ENCODE measurements around the gene TNIP2.

The TNIP2 gene

GRCh38 chr4:2798399-2799223 lies 42.5 kb upstream of the TNIP2 start:
- FAIRE-seq (peak; percentile 94), DNase-seq (ENCODE audit: insufficient read length) (no peak)
- 0 out of 2 replicates have a peak, but pooled peaks have one; percentile 23 for TF ChIP-seq POLR2AphosphoS5 (IDR thresholded peaks at IDR 0.05; ENCODE audit: low read depth, low read length)
- TF ChIP-seq POLR2A (IDR thresholded peaks at IDR 0.05; ENCODE audit: low read depth, low read length), result no peak
- no peak for TF ChIP-seq TAF1 (IDR thresholded peaks at IDR 0.05; ENCODE audit: borderline replicate concordance, low read depth, low read length)

GRCh38 chr4:2797545-2798305 lies 41.6 kb upstream of the TNIP2 start:
- FAIRE-seq, result peak; percentile 5
- DNase-seq (ENCODE audit: insufficient read length), result no peak
- TF ChIP-seq POLR2AphosphoS5 (IDR thresholded peaks at IDR 0.05; ENCODE audit: low read depth, low read length) (no peak), TAF1 (IDR thresholded peaks at IDR 0.05; ENCODE audit: borderline replicate concordance, low read depth, low read length) (no peak), POLR2A (IDR thresholded peaks at IDR 0.05; ENCODE audit: low read depth, low read length) (no peak)

DNA sequence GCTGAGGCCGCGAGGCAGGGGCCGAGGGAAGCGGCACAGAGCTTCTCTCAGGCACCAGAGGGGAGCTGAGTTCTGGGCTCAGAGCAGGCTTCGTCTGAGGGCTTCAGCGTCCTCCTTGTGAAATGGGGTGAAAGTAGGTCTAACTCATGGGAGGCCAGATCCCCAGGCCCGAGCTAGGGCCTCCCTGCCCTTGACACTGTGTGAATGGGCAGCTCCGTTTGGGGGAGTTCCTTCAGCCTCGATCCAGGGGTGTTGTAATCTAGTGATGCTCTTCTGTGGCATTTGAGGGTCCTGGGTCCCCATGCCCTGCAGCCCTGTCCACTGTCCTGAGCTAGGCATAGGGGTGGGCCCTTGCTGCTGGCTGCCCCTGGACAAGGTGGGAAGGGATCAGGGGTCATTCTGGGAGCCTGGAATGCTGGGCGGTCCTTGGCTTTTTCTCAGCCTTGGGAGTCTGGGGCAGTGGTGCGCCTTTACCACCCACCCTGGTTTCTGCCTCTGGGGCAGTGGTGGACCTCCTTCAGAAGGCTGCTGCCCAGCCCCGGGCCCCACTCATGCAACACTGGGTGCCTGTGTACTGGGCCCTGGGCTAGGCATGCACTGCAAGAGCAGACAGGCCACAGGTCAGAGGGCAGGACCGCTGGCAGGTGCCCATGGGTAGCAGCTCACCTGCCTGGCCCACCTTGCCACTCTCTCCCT lies 40.9 kb upstream of the TNIP2 start:
- DNase-seq (ENCODE audit: insufficient read length), result no peak
- FAIRE-seq, result no peak
- TF ChIP-seq TAF1 (IDR thresholded peaks at IDR 0.05; ENCODE audit: borderline replicate concordance, low read depth, low read length), result no peak
- TF ChIP-seq POLR2A (IDR thresholded peaks at IDR 0.05; ENCODE audit: low read depth, low read length), result no peak
- no peak for TF ChIP-seq POLR2AphosphoS5 (IDR thresholded peaks at IDR 0.05; ENCODE audit: low read depth, low read length)

DNA sequence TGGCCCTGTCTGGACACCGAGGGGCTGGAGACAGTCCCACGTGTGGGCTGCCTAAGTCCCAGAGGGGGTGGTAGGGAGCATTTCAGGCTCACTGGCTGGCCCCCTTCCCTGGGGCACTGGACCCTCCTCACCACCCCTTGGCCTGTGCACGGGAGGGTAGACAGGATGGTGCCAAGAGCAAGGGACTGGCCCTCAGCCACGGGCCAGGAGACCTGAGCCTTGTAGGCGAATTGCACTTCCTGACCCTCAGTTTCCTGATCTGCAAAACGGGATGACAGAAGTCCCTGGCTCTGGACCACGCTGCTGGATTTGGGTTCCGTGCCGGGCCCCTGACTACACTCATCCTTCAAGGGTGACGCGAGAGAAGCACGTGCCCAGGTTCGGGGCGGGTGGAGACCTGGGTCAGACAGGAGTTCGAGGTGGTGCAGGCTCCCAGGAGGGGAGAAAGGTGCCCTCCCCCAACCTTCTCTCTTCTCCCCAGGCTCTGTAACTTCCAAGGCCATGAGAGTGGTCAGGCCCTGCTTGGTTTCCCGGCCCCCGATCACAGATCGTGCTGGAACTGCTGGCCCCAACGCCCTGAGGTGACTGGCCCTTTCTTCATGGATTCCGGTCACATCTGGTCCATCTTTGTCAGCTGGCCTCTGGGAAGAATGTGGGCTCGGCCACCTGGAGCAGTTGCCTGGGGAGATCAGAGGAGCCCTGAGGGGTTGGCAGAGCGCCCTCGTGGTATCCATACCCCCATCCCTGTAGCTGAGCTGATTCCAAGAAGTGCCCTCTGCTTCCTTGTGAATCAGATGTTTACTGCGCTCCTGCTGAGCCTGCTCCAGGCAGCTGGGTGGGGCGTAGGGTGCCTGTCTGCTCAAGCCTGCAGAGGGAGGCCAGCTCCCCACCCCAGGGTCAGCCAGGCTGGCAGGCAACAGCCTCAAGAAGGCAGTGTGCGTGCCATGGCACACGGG lies 40.0 kb upstream of the TNIP2 start:
- no peak for FAIRE-seq
- TF ChIP-seq POLR2A (IDR thresholded peaks at IDR 0.05; ENCODE audit: low read depth, low read length) (no peak), TAF1 (IDR thresholded peaks at IDR 0.05; ENCODE audit: borderline replicate concordance, low read depth, low read length) (no peak), POLR2AphosphoS5 (IDR thresholded peaks at IDR 0.05; ENCODE audit: low read depth, low read length) (no peak)

GRCh38 chr4:2795300-2795892 lies 39.3 kb upstream of the TNIP2 start:
- DNase-seq (ENCODE audit: insufficient read length) (no peak), FAIRE-seq (no peak)
- TF ChIP-seq POLR2A (IDR thresholded peaks at IDR 0.05; ENCODE audit: low read depth, low read length), result no peak
- no peak for TF ChIP-seq POLR2AphosphoS5 (IDR thresholded peaks at IDR 0.05; ENCODE audit: low read depth, low read length)
- no peak for TF ChIP-seq TAF1 (IDR thresholded peaks at IDR 0.05; ENCODE audit: borderline replicate concordance, low read depth, low read length)

More for the DNA sequence above, 40.0 kb upstream of the TNIP2 start:
- no peak for DNase-seq (ENCODE audit: insufficient read length)

DNA sequence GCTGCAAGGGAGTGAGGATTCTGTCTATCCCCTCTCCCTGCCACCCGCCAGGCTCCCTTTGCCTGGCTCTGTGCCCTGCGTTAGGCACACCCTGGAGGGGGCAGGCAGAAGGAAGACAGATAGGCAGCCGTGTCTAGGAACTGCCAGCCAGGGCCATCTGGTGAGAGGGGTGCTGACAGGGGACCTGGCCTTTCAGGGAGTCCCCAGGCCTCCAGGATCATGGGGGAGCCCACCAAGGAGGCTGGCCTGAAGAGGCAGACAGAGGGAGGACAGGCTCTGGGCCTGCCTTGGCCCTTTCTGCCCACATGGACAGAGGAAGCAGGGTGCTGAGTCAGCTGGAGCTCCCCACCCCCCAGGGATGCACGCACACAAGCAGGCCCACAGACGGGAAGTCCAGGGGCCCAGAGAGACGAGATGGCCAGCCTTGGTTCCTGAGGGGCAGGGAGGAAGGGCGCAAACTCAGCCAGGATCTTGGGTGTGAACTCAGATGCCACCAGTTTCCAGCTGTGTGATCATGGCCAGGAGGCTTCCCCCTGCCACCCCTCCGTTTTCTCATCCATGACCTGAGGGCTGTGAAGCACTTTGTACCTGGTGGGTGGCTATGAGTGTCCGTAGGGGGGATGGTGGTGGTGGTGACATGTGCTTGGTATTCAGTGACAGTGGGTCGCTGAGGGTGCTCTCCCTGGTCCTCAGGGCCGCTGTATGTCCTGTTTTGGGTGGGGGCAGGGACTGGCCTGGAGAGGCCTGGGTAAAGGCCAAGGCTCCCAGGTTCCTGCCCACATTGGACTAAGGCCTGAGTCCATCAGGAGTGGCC lies 38.6 kb upstream of the TNIP2 start:
- DNase-seq (ENCODE audit: insufficient read length) (no peak), FAIRE-seq (peak; percentile 30)
- no peak for TF ChIP-seq POLR2A (IDR thresholded peaks at IDR 0.05; ENCODE audit: low read depth, low read length)
- TF ChIP-seq TAF1 (IDR thresholded peaks at IDR 0.05; ENCODE audit: borderline replicate concordance, low read depth, low read length), result no peak
- TF ChIP-seq POLR2AphosphoS5 (IDR thresholded peaks at IDR 0.05; ENCODE audit: low read depth, low read length), result no peak

DNA sequence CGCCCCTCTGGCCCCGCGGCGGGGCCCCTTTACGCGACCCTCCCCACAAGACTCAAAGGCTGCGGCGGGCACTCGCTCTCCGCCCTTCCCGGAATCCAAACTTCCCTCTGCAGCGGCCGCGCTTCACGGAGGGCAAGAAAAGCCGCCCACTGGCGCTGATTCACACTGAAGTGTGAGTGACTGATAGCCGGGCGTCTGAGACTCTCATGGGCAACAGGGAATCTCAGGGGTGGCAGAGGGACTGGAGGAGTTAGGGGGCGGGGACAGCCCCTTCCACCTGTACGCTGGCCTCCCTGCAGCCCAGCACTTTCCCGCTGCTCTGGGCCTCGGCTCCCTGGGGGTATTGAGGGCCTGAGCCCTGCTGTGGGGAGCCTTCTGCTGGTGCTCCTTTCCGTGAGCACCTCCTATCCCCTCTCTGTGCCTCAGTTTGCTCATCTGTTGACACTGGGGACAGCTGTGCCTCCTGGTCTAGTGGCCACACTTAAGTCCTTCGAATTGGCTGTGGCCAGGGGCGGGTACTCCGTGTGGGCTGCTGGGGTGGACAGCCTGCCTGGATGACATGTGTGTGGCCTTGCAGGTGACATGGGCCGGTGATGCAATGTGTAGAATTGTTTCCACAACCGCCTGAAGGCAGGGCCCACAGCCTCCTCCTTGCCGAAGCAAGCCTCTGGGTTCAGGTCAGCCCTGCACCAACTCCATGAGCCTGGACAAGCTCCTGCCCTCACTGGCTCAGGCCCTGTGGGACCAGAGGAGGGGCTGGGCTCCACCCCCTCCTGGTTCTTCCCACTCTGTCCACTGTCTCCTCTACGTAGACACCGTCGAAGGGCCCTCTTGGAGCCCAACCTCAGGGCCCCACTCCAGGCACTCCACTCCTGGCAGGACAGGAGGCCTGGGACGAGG lies 37.7 kb upstream of the TNIP2 start:
- FAIRE-seq, result peak; percentile 80
- TF ChIP-seq TAF1 (IDR thresholded peaks at IDR 0.05; ENCODE audit: borderline replicate concordance, low read depth, low read length), result no peak
- no peak for TF ChIP-seq POLR2AphosphoS5 (IDR thresholded peaks at IDR 0.05; ENCODE audit: low read depth, low read length)
- no peak for TF ChIP-seq POLR2A (IDR thresholded peaks at IDR 0.05; ENCODE audit: low read depth, low read length)
- peak; percentile 4 for DNase-seq (ENCODE audit: insufficient read length)

- DNase-seq (ENCODE audit: insufficient read length) (peak; percentile 76), FAIRE-seq (peak; percentile 78)
- TF ChIP-seq POLR2AphosphoS5 (IDR thresholded peaks at IDR 0.05; ENCODE audit: low read depth, low read length), result no peak
- no peak for TF ChIP-seq TAF1 (IDR thresholded peaks at IDR 0.05; ENCODE audit: borderline replicate concordance, low read depth, low read length)
- no peak for TF ChIP-seq POLR2A (IDR thresholded peaks at IDR 0.05; ENCODE audit: low read depth, low read length)
These were observed 36.8 kb upstream of the TNIP2 start, which contains the start of gene SH3BP2 for GRCh38 chr4:2792711-2793585. SH3BP2 (plus strand) TSS chr4:2793085; CDS start chr4:2820618, 27,533 bp downstream.

All from GM12892 (cell line).